Activated T-cell treated with anti-CD3 and anti-CD28 coated beads for 4 hours (primary cell): Measurements from ENCODE around the gene CCDC47.
A peak's percentile ranks its signal among the peaks of the same experiment; 100 is the strongest.
"Not testable (repeated sequence)": the region's sequence is repeated elsewhere in the genome, so short reads cannot be mapped to it uniquely, and the experiment has no call there.

Experiments
- DNase-seq: peaks from one replicate; pipeline ENCODE4 v3.0.0-alpha.2; 2020

Gene CCDC47

GRCh38 chr17:63720194-63720593 lies 53.2 kb downstream of the CCDC47 start:
- not testable (repeated sequence) for DNase-seq

- no peak for DNase-seq
These were observed 54.4 kb downstream of the CCDC47 start for GRCh38 chr17:63718988-63719387.

GRCh38 chr17:63716426-63716825 lies 57.0 kb downstream of the CCDC47 start:
- no peak for DNase-seq

DNA sequence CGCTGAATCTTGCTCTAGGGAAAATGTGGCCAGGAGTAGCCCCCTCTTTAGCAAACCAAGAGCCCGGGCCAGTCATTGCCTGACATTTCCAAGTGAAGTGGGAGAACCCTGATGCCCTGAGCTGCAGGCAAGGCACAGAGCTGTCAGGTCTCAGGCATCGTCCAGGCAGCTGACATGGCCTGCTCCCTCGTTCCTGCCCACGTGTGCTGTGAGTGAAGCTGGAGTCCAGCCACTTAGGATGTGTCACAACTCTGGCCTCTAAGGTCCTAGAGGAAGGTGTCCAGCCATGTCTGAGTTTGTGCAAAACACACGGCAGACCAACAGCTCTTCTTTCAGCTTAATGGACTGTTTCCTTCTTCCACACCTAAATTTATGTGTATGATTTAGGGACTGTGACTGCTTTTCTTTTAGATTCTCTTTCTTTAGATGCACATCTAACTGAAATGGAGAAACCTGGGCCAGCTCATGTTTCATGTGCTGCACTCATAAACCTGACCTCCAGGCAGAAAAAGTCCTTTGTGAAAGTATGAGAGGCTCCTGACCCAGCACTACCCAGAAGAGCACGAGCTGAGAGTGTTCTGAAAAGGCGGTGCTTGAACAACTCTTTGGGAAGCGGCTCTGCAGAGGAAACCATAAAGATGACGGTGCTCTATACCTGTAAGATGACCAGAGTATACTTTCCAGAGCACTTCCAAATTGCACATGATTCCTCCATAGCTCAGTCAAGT lies 58.7 kb downstream of the CCDC47 start:
- no peak for DNase-seq

- DNase-seq = no peak
These were observed 64.3 kb downstream of the CCDC47 start for GRCh38 chr17:63709110-63709509.

DNA sequence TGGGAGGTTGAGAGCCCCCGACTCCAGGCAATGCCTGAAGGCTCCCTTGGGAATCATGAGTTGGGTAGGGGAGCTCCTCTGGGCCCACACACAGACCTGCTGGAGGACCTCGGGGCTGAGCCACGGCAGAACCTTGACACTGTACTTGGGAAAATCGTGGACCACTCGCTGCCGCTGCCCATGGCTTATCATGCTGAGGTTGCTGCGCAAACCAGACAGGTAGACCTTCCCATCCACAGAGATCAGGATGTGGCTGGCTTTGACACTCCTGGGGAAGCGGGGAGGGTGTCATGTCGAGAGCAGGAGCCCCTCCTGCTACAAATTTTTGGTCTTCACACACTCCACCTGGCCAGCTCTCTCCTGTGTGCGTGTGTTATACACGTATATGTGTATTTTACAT lies 66.2 kb downstream of the CCDC47 start:
- no peak for DNase-seq

DNA sequence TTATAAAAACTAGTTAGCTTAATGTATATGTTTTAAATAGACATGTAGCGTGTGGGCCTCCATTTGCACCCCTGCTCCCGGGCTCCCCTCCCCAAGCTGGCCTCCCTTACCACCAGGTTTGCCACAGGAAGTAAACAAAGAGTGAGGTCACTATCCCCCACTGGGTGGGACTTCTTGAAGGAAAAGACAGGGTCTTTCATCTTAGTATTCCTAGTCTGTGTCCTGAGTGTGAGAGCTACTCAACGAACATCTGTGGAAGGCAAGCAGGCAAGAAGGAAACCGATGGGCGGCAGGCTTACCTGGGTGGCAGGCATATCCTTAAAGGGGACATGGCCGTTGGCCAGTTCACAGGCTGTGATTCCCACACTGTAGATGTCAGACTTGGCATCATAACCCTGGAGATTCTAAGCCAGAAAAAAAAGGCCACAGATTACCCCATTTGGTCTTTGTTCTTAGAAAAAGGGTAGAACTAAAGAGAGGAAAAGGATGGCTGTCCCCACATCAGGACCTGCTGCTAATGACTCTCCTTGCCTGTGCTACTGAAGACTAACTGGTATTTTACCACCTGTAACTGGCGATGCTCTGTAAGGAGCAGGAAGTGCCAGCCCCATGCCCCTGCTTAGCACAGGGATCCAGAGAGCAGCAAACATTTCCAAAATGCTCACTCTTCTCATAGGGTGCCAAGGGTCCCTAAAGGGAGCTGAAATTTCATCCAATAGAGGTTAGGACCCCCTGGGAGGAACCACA lies 66.9 kb downstream of the CCDC47 start:
- no peak for DNase-seq

DNA sequence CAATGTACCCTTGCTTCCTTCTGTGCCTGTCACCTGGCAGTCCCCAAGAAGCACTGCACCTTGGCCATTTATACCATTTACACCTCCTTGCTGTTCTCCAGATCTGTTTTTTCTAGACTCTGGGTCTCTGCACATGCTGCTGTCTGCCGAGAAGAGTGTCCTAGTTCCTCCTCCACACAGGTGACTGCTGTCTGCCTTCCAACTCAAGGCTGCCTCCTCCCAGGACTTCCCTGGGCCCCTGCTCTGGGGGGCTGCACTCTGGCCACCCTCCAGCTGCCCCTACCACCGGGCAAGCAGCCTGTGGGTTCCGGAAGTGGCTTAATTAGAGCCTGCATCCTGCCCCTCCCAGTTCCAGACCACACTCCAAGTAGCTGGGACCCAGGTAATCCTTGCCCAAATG lies 67.7 kb downstream of the CCDC47 start:
- DNase-seq = no peak

GRCh38 chr17:63704836-63705235 lies 68.6 kb downstream of the CCDC47 start:
- DNase-seq = no peak

- DNase-seq = no peak
These were observed 69.2 kb downstream of the CCDC47 start for GRCh38 chr17:63704259-63704576.

- no peak for DNase-seq
These were observed 69.7 kb downstream of the CCDC47 start for GRCh38 chr17:63703556-63704258.

- DNase-seq = no peak
These were observed 70.4 kb downstream of the CCDC47 start for GRCh38 chr17:63703029-63703428.

GRCh38 chr17:63702721-63703015 lies 70.7 kb downstream of the CCDC47 start:
- no peak for DNase-seq

GRCh38 chr17:63701868-63702720 lies 71.3 kb downstream of the CCDC47 start:
- DNase-seq = peak; percentile 59

DNA sequence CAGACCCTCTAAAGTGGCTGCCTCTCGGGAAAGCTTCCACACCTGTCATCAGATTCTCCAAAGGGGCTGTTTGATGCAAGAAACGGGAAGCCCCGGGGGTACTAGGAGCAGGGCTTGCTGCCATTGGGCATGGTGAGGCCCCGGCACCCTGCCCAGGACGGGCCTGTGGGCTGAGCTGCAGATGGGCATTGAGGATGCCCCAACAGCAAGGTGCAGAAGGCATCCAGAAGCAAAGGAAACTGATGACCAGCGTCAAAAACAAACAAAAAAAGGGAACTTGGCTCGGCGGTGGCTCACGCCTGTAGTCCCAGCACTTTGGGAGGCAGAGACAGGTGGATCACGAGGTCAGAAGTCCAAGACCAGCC lies 72.0 kb downstream of the CCDC47 start:
- DNase-seq = no peak

DNA sequence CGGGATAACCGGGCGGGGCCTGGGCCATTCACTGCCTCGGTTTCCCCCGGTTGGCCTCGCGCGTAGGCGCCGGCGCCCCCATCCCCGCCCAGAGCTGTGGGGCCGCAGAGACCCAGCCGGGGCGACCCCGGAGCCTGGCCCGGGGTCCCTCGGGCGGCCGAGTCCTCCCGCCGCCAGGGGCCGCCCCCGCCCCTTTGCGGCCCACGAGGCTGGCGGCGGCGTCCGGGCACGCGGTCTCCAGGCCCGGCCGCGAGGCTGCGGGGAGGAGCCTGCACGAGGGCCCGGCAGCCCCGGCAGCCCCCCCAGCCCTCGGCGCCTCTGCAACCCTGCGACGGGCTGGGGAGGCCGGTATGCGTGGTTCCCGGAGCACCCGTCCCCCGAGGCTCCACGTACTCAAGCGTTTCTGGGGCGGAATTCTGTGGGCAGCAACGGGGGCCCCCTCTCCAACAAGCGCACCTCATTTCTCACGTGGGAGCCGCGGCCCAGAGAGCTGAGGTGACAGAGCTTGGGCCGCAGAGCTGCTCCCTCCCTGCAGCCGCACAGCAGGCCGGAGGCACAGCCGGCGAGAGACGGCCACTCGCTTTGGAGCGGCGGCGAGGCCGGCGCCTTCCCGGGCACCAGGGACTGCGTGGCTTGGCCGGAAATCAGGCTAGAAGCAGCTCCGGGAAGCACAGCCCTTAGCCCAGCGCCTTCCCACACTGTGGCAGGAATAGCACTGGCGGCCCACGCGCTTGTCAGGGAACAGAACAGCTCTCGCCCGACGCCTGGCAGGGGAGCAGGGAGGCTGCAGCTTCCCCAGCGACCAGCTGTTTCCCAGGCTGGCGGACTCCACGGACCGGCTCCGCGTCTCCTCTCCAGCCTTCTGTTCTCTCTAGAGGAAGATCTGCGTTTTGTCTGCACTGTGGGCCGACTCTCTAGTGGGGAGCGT lies 72.6 kb downstream of the CCDC47 start:
- DNase-seq = no peak

DNA sequence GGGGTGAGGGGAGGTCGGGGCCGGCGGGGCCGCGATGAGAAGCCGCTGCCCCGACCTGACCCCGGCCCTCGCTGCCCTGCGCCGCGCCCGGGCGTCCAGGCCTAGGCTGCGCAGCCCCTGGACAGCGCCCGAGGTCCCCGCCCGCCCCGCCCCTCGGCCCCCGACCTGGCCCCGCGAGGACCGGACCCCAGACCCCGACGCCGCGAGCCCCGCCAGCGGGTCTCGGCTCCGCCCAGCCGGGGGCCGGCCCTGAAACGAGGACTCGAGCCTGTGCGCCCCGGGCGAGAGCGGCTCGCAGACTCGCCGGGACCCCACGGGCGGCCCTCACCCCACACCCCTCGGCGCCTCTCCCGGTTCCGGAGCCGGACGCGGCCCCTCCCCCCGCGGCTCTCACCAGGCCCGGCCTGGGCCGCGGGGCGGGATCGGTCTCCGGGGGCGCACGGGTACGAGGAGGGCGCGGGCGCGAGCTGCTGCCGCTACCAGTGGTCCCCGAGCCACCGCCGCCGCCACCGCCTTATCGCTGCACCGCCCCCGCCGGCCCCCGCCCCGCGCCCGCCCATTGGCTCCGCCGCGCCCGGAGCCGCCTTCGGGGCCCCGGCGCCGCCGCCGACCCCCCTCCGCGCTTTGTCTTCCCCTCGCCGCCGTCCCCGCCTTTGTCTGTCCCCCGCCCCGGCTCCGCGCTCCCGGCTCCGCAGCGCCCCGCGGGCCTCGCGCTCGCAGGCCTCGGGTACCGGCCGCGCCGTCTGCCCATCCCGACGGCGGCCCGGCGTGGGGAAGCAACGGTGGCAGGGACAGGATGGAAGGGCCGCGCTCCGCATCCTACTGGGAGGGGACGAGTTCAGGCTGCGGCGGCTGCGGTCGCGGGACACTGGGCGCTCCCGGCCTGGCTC lies 73.5 kb downstream of the CCDC47 start, which contains the start of gene LIMD2:
Gene LIMD2 (minus strand): TSS at position 488 of the 890 bp plus-strand sequence. CDS start 827 bp downstream, outside the sequence.
- DNase-seq = peak; percentile 76

DNA sequence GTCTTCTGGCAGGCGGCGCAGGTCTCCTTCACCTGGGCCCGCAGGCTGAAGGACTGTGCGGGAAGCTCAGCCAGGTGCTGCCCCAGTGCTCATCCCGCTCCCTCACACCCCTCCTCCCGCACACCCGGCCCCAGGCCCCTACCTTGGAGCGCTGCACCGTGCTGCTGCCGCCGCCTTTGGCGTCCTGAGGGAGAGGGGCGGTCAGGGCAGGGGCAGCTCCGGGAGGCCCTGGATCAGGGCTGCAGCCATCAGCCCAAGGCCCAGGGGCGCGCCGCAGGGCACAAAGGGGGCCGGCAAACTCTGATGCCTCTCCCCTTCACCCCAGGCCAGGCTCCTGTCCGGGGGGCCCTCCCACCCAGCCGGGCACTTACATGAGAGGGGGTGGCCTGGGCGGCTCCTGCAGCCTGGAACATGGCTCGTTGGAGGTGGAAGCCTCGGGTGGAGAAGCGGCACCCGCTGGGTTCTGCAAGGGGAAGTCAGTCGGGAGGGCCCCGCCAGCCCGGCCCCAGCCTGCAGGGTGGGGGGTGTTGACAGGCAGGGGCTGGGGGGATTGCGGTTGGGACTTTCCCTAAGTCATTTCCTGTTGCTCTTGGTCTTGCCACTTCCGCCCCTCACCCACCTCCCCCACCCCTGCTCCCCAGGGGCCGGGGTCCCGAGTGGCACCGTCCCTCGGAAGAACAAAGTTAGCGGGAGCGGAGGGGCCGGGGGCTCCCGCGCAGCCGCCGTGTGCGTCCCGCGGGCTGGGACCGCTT lies 74.3 kb downstream of the CCDC47 start:
- DNase-seq = peak; percentile 67

GRCh38 chr17:63698381-63698885 lies 75.0 kb downstream of the CCDC47 start:
- no peak for DNase-seq
